Activated CD8-positive, alpha-beta memory T cell treated with anti-CD3 and anti-CD28 coated beads for 48 hours (primary cell): ENCODE data around the gene OLA1.
"Not testable (repeated sequence)": the region's sequence is repeated elsewhere in the genome, so short reads cannot be mapped to it uniquely, and the experiment has no call there.

Source experiments
- DNase-seq, 3 experiments: peaks; one replicate each; pipeline ENCODE4 v3.0.0-alpha.2; 2020; ENCODE audit warnings: low read depth in 2 of 3, low spot score in 2 of 3

OLA1 gene

GRCh38 chr2:174248187-174248997 lies at the start of gene OLA1:
Gene OLA1, minus strand, starts transcription at chr2:174248532. Its CDS starts 1,717 bp downstream, at chr2:174246815.
- DNase-seq: peak; percentile 87 to 97 (median 93)

GRCh38 chr2:174292908-174293307 lies 44.6 kb upstream of the OLA1 start:
- DNase-seq: no peak

GRCh38 chr2:174286172-174286571 lies 37.8 kb upstream of the OLA1 start:
- no peak for DNase-seq

DNA sequence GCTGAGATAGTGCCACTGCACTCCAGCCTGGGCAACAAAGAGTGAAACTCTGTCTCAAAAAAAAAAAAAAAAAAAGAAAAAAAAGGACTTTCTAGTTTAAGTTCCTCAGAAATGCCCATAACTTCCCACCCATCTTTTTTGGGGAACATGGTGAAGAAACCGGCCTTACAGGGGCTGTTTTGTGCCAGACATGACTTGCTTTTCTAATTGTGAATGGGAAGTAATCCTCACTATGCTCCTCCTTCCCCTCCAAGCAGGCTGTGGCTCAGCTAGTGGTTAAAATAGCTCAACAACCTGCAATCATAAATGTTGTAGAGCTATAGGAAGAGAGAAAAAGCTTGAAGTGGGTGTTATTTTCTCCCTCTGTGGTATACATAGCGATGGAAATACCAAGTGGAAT lies 34.1 kb upstream of the OLA1 start:
- DNase-seq: no peak

DNA sequence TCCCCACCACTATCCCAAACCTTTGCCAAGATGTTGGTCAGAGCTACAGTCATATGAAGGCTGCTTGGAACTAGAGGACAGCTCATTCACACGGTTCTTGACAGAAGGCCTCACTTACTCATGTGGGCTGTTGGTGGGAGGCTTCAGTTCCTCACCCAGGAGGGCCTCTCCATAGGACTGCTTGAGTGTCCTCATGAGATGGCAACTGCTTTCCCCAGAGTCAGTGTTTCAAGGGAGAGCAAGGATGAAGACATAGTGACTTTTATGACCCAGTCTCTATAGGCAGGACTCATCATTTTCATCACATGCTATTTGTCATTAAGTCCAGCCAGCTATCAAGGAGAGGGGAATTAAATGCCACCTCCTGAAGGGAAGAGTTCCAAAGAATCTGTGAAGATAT lies 33.4 kb upstream of the OLA1 start:
- DNase-seq: no peak

DNA sequence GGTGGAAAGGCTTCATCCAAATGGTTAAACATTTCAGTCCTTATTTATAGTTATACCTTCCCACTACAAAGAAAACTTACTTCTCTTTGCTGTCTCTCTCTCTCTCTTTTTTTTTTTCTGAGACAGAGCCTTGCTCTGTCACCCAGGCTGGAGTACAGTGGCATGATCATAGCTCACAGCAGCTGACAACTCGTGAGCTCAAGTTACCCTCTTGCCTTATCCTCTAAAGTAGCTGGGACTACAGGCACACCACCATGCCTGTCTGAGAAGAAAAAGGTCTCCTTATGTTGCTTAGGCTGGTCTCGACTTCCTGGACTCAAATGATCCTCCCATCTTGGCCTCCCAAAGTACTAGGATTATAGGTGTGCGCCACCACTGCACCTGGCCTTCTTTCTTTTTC lies 32.3 kb upstream of the OLA1 start:
- DNase-seq: no peak

GRCh38 chr2:174270263-174270662 lies 21.9 kb upstream of the OLA1 start:
- DNase-seq: not testable (repeated sequence)

DNA sequence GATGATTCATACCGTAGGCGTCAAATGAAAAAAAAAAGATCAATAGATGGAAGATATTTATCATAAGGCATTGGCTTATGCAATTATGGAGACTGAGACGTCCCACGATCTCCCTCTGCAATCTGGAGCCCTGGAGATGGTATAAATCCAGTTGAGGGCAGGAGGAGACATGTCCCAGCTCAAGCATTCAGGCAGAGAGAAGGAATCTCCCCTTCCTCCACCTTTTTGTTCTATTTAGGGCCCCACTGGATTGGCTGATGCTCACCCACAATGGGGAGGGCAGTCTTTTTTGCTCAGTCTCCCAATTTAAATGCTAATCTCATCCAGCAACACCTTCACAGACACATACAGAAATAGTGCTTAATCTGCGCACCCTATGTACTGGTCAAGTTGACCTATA lies 18.0 kb upstream of the OLA1 start:
- no peak for DNase-seq

DNA sequence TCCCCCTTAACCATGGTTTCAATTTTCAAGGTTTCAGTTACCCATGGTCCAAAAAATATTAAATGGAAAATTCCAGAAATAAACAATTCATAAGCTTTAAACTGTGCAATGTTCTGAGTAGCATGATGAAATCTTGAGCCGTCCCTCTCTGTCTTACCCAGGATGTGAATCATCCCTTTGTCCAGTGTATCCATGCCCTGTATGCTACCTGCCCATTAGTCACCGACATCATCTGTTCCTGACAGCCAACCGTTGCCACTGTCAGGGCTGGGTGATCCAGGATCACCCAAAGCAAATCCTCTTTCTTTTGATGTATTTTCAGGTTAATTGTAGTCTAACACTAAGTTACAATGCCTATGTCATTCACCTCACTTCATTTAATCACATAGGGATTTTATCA lies 15.7 kb upstream of the OLA1 start:
- DNase-seq: no peak

DNA sequence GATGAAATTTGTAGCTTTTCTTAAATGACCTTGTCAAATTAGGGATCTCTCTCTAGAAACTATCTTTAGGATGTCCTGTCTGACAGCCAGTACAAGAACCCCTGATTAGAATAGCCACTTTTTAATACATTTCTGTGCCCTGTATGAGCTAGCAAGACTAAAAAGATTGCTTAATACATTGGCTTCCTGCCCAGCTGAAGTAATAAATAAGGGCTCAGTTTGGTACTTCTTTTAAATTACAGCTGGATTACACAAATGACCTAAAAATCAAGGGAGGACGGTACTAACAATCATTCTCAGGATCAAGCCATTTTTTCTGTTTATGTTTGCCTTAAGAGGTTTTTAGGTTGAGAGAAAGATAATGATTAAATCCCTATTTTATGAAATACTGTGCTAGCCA lies 11.6 kb upstream of the OLA1 start:
- no peak for DNase-seq

DNA sequence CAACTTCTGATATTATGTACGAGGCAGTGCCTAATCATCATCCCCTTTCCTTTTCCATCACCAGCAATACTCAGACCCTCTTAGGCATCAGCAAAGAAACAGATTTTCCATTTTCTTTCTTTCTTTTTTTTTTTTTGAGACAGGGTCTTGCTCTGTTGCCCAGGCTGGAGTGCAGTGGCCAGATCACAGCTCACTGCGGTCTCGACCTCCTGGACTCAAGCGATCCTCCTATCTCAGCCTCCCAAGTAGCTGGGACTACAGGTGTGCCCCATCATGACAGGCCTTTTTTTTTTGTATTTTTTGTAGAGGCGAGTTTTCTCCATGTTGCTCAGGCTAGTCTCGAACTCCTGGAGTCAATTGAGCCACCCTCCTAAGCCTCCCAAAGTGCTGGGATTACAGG lies 5.9 kb upstream of the OLA1 start:
- DNase-seq: no peak

- no peak for DNase-seq
Measured at GRCh38 chr2:174248998-174249592, 763 bp upstream of the OLA1 start.

DNA sequence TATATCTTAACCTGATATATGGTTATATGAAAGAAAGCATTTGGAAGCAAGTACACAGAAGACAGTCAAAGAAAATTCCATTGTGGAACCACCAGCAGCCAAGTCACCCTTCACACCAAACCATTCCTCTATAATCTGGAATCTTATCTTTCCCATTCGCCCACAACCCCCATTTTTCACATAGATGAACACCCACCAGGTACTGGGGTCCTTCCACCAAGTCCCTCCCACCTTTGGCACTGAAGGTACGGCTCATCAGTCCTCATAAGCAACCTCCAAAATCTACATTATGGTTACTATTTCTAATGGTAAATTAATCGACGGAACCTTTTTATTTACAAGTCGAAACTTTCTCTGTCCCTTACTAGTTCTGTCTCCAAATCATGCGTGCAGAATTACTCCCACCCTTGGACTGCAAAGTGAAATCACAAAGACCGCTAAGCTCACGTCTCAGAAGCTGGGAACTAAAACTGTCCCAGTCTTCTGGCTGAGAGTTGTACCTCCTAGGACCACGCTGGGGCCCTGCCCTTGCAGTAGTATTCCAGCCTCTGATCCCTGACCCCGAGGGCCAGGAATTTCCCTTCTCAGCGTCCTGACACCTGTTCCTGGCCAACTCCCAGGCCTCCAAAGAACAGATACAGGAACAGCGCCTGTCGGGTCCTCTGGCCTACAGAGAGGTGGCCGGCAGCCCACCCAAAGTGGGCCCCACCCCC lies 702 bp downstream of the OLA1 start:
- peak in 1 of 3 experiments; percentile 3 for DNase-seq

DNA sequence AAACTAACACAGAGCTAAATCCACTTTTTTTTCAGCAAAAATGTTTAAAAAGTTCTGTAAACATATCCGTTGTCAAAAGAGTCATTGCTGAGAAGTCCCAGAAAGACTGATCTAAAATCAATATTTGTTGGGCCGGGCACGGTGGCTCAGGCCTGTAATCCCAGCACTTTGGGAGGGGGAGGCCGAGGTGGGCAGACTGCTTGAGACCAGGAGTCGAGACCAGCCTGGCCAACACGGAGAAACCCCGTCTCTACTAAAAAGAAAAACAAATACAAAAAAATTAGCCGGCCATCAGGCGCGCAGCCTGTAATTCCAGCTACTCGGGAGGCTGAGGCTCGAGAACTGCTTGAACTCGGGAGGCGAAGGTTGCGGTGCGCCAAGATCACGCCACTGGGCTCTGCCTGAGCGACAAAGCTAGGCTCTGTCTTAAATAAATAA lies 1.4 kb downstream of the OLA1 start:
- no peak for DNase-seq

- DNase-seq: not testable (repeated sequence)
Measured at GRCh38 chr2:174245628-174246027, 2.7 kb downstream of the OLA1 start.

- no peak for DNase-seq
Measured at GRCh38 chr2:174245065-174245464, 3.3 kb downstream of the OLA1 start.

DNA sequence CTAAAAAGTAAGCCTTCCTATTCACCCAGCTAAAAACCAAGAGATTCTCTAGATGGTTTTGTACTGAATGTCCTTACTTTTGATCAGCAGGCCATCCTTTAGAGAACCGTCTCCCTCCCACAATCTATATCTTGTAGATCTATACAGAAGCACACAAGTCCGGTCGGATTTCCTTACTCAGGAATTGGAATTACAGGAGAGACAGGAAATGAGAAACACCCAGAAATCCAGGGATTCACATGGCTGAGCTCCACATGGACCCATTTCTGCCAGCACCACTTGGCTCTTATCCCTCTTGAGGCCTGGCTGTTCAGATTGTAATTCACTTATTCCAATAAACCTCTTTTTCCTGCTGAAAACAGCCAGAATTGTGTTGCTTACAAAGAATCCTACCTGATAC lies 4.5 kb downstream of the OLA1 start:
- DNase-seq: no peak

DNA sequence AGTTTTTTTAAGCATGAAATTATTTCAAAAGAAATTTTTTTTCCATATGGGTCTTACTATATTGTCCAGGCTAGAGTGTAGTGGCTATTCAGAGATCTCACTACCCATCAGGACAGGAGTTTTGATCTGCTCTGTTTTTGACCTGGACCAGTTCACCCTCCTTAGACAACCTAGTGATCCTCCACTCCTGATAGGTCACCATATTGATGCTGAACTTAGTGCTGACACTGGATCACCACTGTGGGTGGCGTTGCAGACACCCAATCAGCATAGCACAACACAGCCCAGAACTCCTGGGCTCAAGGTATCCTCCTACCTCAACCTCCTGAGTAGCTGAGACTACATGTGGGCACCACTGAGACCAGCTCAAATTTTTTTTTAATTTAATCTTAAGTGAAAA lies 8.2 kb downstream of the OLA1 start:
- no peak for DNase-seq

- no peak for DNase-seq
Measured at GRCh38 chr2:174236429-174236828, 11.9 kb downstream of the OLA1 start.

DNA sequence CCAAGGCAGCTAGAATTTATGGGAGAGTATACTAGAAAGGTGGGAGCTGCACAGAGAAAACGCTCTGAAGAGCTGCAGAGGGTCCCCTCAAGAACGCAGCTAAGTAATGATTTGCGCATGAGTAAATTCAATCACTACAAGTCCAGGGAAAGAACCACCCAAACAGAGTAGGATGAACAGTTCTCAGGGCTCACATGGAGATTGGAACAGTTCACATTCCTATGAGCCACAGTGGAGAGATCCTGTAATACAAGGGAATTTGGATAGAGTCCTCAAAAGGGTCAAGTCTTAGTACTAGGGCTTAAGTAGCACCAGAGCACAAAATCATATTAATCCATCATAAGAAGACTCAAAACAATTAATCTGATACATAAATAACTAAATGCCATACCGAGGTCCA lies 12.7 kb downstream of the OLA1 start:
- DNase-seq: no peak

- no peak for DNase-seq
Measured at GRCh38 chr2:174233771-174234275, 14.5 kb downstream of the OLA1 start.

DNA sequence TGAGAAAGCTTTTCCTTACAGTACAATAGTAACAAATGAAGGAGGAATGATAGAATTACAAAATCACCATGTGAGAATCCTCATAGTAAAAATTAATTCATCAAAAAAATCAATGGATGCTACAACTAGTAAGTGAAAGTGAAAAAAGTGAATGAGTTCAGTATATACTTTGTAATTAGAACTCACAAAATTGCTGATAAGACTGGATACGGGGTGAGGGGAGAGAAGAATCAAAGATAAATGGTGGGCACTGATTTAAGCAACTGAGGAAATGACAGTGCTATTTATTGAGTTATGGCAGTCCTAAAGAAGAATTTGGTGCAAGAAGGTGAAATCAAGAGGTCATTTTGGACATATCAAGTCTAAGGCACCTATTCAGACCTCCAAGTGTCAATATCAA lies 20.6 kb downstream of the OLA1 start:
- DNase-seq: no peak
